Activated T-cell treated with anti-CD3 and anti-CD28 coated beads, Interleukin-2, amount 50 U/mL, for 1 hour (primary cell): Measurements from ENCODE around the gene PCDHB2.
"Not testable (repeated sequence)": the region's sequence is repeated elsewhere in the genome, so short reads cannot be mapped to it uniquely, and the experiment has no call there.

Experiments used
- DNase-seq: peaks from one replicate; pipeline ENCODE4 v3.0.0-alpha.2; 2020

The PCDHB2 gene

DNA sequence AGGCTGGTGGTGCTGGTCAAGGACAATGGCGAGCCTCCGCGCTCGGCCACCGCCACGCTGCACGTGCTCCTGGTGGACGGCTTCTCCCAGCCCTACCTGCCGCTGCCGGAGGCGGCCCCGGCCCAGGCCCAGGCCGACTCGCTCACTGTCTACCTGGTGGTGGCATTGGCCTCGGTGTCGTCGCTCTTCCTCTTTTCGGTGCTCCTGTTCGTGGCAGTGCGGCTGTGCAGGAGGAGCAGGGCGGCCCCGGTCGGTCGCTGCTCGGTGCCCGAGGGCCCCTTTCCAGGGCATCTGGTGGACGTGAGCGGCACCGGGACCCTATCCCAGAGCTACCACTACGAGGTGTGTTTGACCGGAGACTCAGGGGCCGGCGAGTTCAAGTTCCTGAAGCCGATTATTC, 42.9 kb downstream of the PCDHB2 start:
- not testable (repeated sequence) for DNase-seq
